Stimulated activated effector memory CD8-positive, alpha-beta T cell treated with anti-CD3 and anti-CD28 coated beads, Interleukin-12 subunit alpha, Interleukin-12 subunit beta, amount 100 ng/mL, for 72 hours (primary cell): Measurements from ENCODE around the gene ERO1A.

ENCODE experiments used
- ATAC-seq: fragments of 150-1000 bp; cut with Tn5 transposase; 2 replicates; pipeline ENCODE4 v1.10.0; 2021
- DNase-seq, 2 donors: peaks; one replicate each; pipeline ENCODE4 v3.0.0; 2021 to 2022; ENCODE audit warnings: low spot score in 2 of 2
- H3K27ac Mint-ChIP-seq: one replicate; pipeline ENCODE4 v1.8.0; 2022; ENCODE audit warnings: mild to moderate bottlenecking, mixed read lengths
- H3K36me3 Mint-ChIP-seq: one replicate; pipeline ENCODE4 v1.8.0; 2022; ENCODE audit warnings: mild to moderate bottlenecking, mixed read lengths
- H3K4me1 Mint-ChIP-seq: one replicate; pipeline ENCODE4 v1.8.0; 2022; ENCODE audit warnings: mixed read lengths
- H3K4me3 Mint-ChIP-seq: one replicate; pipeline ENCODE4 v1.8.0; 2022; ENCODE audit warnings: mild to moderate bottlenecking, mixed read lengths
- H3K9me3 Mint-ChIP-seq: one replicate; pipeline ENCODE4 v1.8.0; 2022; ENCODE audit warnings: mixed read lengths

The ERO1A gene

DNA sequence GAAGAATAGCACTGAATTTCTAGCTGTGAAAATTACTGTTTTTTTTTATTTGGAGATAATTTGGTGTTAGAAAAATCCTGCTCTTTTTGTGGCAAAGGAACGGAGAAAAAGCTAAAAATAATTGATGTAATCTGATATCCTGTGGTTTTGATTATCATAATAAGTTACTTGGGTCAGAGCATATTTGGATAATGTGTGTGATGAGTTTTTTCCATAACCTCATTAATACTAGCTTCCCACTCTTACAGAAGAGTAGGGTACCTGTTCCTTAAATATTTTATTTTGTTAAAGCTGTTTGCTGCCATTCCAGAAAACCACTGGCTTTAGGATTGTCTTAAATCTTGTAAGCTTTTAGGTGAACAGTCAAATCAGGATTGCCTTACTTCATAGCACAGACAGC, 16.3 kb upstream of the ERO1A start:
- H3K9me3 Mint-ChIP-seq: no peaks in the 10 kb centered on the region
- ATAC-seq (no peak), DNase-seq (no peak)
- no peak overlapping the region for H3K27ac Mint-ChIP-seq
- peaks cover 97% of the 10 kb centered on the region for H3K36me3 Mint-ChIP-seq
- peaks cover 16% of the 10 kb centered on the region for H3K4me1 Mint-ChIP-seq
- no peak overlapping the region for H3K4me3 Mint-ChIP-seq

DNA sequence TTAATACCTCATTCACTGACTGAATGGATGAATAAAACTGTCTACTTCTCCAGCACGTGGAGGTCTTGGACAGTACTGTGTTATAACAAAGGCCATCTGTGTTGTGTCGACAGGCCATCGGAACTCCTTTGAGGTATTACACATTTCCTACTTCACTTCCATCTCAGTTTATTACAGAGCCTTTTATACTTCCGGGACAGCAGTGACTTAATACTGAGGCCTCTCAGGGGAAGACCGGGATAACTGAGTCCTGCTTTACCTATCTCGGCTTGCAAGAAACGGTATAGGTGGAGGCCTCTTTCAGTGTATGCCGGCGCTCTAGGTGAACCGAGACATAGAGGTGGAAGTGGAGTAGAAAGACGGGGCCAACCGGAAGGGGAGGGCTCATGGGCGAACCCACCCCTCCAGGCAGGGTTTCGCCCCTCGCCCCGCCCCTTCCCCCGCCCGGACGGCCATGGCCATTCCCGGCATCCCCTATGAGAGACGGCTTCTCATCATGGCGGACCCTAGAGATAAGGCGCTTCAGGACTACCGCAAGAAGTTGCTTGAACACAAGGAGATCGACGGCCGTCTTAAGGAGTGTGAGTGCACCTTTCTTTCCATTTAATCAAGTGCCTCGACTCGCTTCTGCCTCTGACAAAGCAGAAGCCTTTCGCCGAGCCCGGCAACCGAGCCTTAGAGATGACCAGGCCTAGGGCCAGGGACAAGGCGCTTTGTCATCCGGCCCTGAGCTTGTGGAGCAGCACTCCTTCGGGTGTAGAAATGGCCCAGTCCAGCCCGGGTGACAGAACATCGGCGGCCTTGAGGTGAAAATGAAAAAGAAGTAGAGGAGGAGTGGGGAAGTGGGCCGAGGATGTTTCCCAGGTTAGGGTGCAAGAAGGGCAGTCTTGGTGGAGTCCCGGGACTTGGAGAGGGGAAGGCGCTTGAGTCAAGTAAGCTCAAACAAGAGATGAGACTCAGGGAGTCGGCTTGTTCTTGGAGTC, 11.7 kb upstream of the ERO1A start, which contains the start of gene PSMC6:
TSS of gene PSMC6 (plus strand) at position 477 of the 983 bp plus-strand sequence. CDS start at position 497, 20 bp downstream.
- H3K27ac Mint-ChIP-seq: peak within 1 kb of the TSS; percentile 98
- DNase-seq (peak; percentile 74 to 88), ATAC-seq (peak; percentile 97)
- H3K36me3 Mint-ChIP-seq: peaks cover 55% of the 10 kb centered on the region
- H3K4me3 Mint-ChIP-seq: peak within 1 kb of the TSS; percentile 99
- H3K4me1 Mint-ChIP-seq: peaks cover 23% of the 10 kb centered on the region
- no peaks in the 10 kb centered on the region for H3K9me3 Mint-ChIP-seq

DNA sequence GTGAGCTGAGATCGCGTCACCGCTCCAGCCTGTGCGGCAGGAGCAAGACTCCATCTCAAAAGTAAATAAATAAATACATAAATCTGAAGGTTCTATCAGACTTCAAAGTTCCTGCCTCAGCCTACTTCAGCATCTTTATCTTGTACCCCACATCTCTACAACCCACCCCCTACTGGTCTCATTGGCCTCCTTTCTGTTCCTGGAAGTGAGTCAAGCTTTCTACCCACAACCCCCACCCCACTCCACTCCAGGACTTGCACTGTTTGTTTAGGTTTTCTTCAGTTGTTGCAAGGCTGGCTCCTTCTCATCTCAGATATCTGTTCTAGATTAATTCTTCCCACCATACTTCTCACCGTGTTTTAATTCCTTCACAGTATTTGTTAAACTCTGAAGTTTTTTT, 10.9 kb upstream of the ERO1A start:
- DNase-seq (peak in 1 of 2 donors; percentile 63), ATAC-seq (peak; percentile 73)
- Mint-ChIP-seq H3K4me3 (peak overlapping the region; percentile 99), H3K36me3 (peaks cover 48% of the 10 kb centered on the region), H3K9me3 (no peaks in the 10 kb centered on the region), H3K4me1 (peaks cover 26% of the 10 kb centered on the region), H3K27ac (peak overlapping the region; percentile 98)

DNA sequence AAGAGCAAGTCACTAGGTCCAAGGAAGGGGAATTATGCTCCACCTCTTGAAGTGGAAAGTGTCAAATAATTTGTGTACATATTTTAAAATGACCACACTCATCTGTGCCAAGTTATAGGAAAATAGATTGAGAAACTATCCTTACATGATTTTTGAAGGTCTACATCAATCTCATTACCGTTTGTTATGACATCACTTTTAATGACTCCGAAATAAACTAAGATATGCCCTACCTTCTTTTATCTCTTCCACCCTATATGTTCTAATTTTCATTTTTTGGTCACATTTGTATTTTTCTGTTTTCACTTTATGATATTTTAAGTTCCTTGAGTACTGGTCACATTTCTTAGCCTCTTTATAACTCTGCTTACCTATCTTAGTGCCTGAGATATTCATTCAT, 8.3 kb upstream of the ERO1A start:
- Mint-ChIP-seq H3K9me3 (no peaks in the 10 kb centered on the region), H3K4me3 (no peak overlapping the region), H3K4me1 (peaks cover 29% of the 10 kb centered on the region), H3K27ac (no peak overlapping the region), H3K36me3 (peaks cover 22% of the 10 kb centered on the region)
- DNase-seq (no peak), ATAC-seq (no peak)

DNA sequence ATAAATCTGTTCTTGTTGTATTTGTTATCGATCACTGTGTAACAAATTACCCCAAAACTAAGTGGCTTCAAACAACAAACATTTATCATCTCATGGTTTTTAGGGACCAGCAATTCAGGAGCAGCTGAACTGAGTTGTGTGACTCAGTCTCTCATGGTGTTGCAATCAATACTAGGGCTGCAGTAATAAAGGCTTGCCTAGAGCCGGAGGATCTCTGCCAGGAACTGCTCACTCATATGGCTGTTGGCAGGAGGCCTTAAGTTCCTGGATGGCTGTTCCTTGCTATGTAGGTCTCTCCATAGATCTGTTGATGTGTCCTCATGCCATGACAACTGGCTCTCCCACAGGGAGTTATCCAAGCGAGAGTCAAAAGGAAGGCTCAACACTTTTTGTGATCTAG, 7.9 kb upstream of the ERO1A start:
- peaks cover 17% of the 10 kb centered on the region for H3K36me3 Mint-ChIP-seq
- H3K4me1 Mint-ChIP-seq: peaks cover 27% of the 10 kb centered on the region
- no peak for ATAC-seq
- H3K4me3 Mint-ChIP-seq: no peak overlapping the region
- no peaks in the 10 kb centered on the region for H3K9me3 Mint-ChIP-seq
- no peak for DNase-seq
- H3K27ac Mint-ChIP-seq: no peak overlapping the region

DNA sequence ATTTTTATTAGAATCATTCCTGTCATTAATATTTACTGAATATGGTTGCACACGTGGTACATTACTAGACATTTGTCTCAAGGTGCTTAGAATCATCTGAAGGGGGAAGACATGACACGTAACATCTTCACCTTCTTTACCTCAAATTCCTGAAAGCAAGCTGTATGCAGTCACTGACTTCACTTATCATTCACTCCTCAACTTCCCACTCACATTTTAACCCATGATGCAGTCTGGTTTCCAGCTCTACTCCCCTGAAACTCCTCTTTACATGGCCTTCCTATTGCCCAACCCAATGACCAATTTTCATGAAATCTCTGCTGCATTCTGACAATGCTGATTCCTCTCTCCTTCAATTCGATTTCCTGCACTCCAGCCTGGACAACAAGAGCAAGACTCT, 5.9 kb upstream of the ERO1A start:
- Mint-ChIP-seq H3K27ac (no peak overlapping the region), H3K36me3 (peaks cover 5% of the 10 kb centered on the region)
- peak; percentile 74 for ATAC-seq

DNA sequence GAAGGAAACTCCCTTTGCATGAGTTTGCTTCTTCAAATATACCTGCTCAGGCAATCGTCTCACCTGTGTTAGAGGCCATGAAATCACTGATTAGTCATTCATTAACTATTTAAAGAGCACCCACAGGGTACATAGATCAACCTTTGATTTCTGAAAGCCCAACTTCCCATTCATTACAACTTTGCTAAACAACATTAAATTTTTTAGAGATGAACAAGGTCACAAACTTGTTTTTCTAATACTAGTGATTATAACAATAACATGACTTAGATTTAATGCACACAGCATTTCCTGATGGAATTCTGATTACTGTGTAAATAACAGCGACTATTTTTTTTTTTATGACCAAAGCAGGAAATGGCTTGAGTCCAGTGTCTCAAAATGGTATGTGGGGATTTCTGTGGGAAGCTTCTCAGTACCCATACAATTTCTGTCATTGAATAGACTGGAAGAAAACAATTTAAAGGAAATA, 5.4 kb upstream of the ERO1A start:
- DNase-seq: no peak
- Mint-ChIP-seq H3K36me3 (peaks cover 5% of the 10 kb centered on the region), H3K9me3 (no peaks in the 10 kb centered on the region), H3K4me1 (peaks cover 6% of the 10 kb centered on the region), H3K4me3 (no peak overlapping the region), H3K27ac (no peak overlapping the region)
- ATAC-seq: no peak

More for the DNA sequence above, 5.9 kb upstream of the ERO1A start:
- H3K4me1 Mint-ChIP-seq: peaks cover 9% of the 10 kb centered on the region
- H3K9me3 Mint-ChIP-seq: no peaks in the 10 kb centered on the region
- no peak for DNase-seq
- H3K4me3 Mint-ChIP-seq: no peak overlapping the region

DNA sequence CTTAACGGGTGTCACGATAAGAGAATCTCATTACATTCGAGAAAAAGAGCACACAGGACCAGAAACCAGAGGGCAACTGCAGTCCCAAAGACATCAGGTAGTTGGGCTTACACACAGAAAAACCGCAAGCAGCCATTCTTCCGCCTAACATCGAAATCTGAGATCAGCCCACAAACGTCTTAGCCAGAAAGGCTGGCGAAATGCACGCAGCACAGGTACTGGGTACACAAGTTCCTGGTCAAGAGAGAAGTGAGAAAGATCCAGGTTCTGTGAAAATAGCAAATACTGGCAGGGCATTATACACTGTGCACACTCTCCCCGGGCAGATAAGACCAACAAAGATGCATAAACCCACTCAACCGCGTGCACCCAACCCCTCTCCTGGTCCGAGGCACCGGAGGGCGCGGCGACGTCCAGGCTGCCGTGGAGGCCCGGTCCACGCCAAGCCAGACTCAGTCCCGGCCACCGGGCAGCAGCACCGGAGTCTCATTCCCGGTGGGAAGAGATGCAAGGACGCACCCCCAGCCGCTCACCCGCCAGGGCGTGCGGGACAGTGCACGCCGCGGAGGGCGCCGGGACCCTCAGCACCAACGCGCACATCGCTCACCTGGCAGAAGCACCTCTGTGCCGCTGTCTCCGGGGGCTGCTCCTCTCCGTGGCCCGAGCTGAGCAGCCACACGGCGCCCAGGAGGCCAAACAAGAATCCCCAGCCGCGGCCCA, 437 bp downstream of the ERO1A start:
- Mint-ChIP-seq H3K36me3 (peaks cover 51% of the 10 kb centered on the region), H3K27ac (peak overlapping the region; percentile 90), H3K9me3 (no peaks in the 10 kb centered on the region), H3K4me3 (peak overlapping the region; percentile 79), H3K4me1 (peaks cover 37% of the 10 kb centered on the region)
- ATAC-seq (peak; percentile 68), DNase-seq (peak; percentile 27 to 76)

DNA sequence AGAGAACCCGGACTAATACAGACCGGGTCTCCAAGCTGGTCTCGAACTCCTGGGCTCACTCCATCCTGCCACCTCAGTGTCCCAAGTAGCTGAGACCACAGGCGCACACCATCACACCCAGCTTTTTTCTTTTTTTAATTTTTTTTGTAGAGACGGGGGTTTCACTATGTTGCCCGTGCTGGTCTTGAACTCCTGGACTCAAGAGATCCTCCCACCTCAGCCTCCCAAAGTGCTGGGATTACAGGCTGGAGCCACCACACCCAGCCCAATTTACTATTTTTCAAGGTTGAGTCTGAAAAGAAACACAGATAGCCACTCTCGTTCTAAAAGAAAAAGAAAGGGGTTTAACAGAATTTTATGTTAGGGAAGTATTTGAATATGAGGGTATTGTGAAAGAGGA, 1.8 kb downstream of the ERO1A start:
- Mint-ChIP-seq H3K4me3 (peak overlapping the region; percentile 79), H3K27ac (peak overlapping the region; percentile 90), H3K9me3 (no peaks in the 10 kb centered on the region), H3K4me1 (peaks cover 47% of the 10 kb centered on the region), H3K36me3 (peaks cover 65% of the 10 kb centered on the region)
- ATAC-seq (no peak), DNase-seq (no peak)

DNA sequence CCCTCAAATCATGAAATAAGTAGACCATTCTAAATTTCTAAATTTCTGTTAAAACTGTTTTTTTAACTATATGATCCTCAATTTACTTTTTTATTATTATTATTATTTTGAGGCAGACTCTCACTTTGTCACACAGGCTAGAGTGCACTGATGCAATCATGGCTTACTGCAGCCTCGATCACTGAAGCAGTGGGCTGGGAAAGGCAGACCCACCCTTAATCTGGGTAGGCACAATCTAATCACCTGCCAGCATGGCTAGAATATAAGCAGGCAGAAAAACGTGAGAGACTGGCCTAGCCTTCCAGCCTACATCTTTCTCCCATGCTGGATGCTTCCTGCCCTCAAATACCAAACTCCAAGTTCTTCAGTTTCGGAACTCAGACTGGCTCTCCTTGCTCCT, 2.3 kb downstream of the ERO1A start:
- peaks cover 70% of the 10 kb centered on the region for H3K36me3 Mint-ChIP-seq

DNA sequence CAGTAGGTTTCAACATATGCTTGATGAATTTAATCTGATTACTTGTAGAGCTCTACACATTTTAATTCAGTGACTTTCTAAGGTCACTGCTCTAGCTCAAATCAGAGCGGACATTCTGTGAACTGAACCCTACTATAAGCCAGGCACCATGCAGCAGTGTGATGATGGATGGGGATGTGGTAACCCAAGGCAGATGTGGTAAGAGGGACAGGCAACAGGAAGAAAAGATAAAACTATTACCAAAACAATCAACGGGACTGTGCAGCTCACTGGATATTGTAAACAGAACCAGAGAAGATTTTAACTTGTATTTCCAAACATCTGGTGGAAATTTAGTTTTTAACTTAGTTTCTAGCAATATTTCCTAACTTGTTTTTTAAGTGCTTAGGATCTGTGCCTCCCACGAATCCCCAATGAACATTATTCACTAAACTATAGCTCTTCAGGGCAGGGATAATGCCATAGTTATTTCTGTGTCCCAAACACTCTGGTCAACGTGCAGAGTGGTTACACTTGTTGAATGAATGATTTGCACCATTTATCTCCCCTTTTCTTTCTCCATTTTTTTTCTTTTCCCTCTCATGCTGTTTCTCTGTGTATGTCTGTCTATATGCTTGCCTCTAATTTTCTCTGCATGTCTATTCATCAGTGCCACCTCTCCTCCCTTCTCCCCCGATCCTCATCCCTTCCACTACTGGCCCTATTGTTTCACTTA, 3.0 kb downstream of the ERO1A start:
- Mint-ChIP-seq H3K4me1 (peaks cover 58% of the 10 kb centered on the region), H3K36me3 (peaks cover 70% of the 10 kb centered on the region)
- no peak for DNase-seq

More for the DNA sequence above, 2.3 kb downstream of the ERO1A start:
- peak overlapping the region; percentile 90 for H3K27ac Mint-ChIP-seq
- H3K4me3 Mint-ChIP-seq: peak overlapping the region; percentile 79
- DNase-seq (no peak), ATAC-seq (no peak)
- H3K9me3 Mint-ChIP-seq: no peaks in the 10 kb centered on the region
- H3K4me1 Mint-ChIP-seq: peaks cover 52% of the 10 kb centered on the region

DNA sequence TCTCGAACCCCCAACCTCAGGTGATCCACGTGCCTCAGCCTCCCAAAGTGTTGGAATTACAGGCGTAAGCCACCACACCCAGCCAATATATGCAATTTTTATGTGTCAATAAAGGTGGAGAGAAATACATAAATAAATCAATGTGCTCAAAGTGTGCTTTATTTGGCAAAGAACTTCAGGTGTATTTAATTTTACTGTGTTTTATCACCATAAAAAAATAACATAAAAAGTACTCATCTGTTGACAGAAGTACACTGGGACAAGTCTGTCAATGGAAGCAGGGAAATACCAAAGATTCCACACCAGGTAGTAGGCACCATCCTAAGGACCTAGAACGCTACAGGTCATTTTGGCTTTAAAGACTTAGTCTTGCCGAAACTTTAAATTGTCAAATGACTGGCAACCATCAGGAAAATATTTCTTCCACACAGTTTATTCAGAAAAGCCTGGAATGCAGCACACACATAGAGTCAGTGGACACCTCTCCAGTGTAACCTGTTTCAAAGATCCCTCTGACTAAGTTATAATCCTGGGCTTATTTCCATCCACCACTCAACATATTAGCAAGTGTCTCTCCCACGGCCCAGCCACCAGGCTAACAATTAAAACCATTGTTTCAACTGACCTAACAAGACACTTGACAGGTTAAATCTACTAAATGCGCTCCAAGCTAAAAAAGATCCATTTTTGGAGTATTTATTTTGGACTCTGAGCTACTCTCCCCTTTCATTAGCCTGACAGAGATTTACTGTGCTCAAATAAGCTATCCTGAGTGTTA, 4.2 kb downstream of the ERO1A start:
- peaks cover 78% of the 10 kb centered on the region for H3K36me3 Mint-ChIP-seq
- ATAC-seq (no peak), DNase-seq (no peak)
- H3K27ac Mint-ChIP-seq: no peak overlapping the region
- H3K9me3 Mint-ChIP-seq: no peaks in the 10 kb centered on the region
- H3K4me1 Mint-ChIP-seq: peaks cover 70% of the 10 kb centered on the region
- peak overlapping the region; percentile 79 for H3K4me3 Mint-ChIP-seq

More for the DNA sequence above, 3.0 kb downstream of the ERO1A start:
- H3K4me3 Mint-ChIP-seq: peak overlapping the region; percentile 79
- H3K9me3 Mint-ChIP-seq: no peaks in the 10 kb centered on the region
- peak overlapping the region; percentile 30 for H3K27ac Mint-ChIP-seq
- no peak for ATAC-seq

DNA sequence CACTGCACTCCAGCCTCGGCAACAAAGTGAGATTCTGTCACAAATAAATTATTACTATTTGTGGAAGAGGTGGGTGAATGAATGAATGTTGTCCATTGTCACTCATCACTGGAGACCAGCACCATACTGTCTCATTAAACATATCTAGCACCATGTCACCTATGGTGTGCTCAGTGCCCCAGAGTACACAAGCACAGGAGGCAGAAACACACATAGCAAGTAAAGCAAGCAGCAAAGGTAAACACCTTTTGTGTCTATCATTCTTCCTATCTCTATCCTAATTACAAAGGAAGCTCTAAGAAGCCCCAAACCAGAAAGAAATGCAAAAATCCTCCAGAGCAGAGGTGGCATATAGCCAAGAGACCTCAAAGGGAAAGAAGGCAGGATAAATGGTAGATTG, 9.2 kb downstream of the ERO1A start:
- H3K9me3 Mint-ChIP-seq: no peaks in the 10 kb centered on the region
- no peak for DNase-seq
- peaks cover 56% of the 10 kb centered on the region for H3K4me1 Mint-ChIP-seq
- H3K27ac Mint-ChIP-seq: no peak overlapping the region
- no peak for ATAC-seq
- H3K36me3 Mint-ChIP-seq: peaks cover 63% of the 10 kb centered on the region
- H3K4me3 Mint-ChIP-seq: no peak overlapping the region

DNA sequence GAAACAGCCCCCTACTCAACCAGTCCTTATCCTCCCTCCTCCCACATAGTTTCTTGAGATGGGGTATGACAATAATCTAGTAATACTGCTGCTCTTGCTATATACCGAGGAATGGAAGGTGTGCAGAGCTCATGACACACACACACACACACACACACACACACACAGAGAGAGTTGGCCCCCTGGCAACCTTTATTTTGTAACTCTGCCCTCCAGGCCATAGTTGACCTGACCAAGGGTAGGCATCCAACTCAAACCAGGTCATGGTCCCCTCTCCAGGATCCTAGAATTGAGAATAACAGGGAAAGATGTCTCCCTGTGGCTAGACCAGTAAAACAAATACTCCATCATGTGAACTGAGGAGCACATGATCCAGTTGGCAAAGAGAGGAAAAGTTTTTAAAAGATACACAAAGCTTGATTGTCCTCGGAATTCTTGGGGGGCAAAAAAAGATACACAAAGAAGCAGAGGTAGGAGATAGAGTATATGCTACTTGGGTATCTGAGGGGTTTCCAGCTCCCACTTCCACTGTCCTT, 11.3 kb downstream of the ERO1A start:
- H3K27ac Mint-ChIP-seq: peak overlapping the region; percentile 24
- H3K36me3 Mint-ChIP-seq: peaks cover 63% of the 10 kb centered on the region
- ATAC-seq (no peak), DNase-seq (no peak)
- peaks cover 44% of the 10 kb centered on the region for H3K4me1 Mint-ChIP-seq
- no peak overlapping the region for H3K4me3 Mint-ChIP-seq
- H3K9me3 Mint-ChIP-seq: no peaks in the 10 kb centered on the region
